OCI-LY7 (cell line): Measurements from ENCODE around the gene EGFR.

Experiments used
- CTCF ChIP-seq: fragments of 200-600 bp; sonication (generic); conservative IDR thresholded peaks from 2 replicates; pipeline ENCODE4 v1.5.1; 2014; ENCODE audit warnings: mild to moderate bottlenecking, antibody characterized with exemption, low read length, moderate library complexity, mixed read lengths
- EZH2phosphoT487 ChIP-seq: fragments of 200-600 bp; sonication (generic); IDR thresholded peaks from 2 replicates; pipeline ENCODE4 v1.6.1; 2018; ENCODE audit warnings: low read depth, borderline replicate concordance, mild to moderate bottlenecking, mixed run types, antibody characterized with exemption, low read length, moderate library complexity, mixed read lengths

- TF ChIP-seq CTCF (no peak), EZH2phosphoT487 (no peak)
These were observed 31.0 kb upstream of the EGFR start for GRCh38 chr7:54987772-54988171.
